Cardiac muscle cell (in vitro differentiated cells and primary cell): Measurements from ENCODE around the gene PSMG4. TPM values are rescaled to one million over a fixed set of nuclear protein-coding genes. Genes with fewer than 3 reads are reported as not detected.
"Not testable (repeated sequence)": the region's sequence is repeated elsewhere in the genome, so short reads cannot be mapped to it uniquely, and the experiment has no call there.

Source experiments
- DNase-seq, 2 donors: peaks; one replicate each; pipeline versions ENCODE4 v3.0.0 to v3.0.0-alpha.2; 2010 to 2017; ENCODE audit warnings: low read depth in 1 of 2, low spot score in 1 of 2
- H3K27ac ChIP-seq: fragments of 200-600 bp; sonication (generic); 2 replicates; pipeline ENCODE4 v1.5.1; 2016
- H3K27me3 ChIP-seq: fragments of 200-600 bp; sonication (generic); 2 replicates; pipeline ENCODE4 v1.6.0; 2016; ENCODE audit warnings: control low read depth
- H3K36me3 ChIP-seq: fragments of 200-600 bp; sonication (generic); 2 replicates; pipeline ENCODE4 v1.5.1; 2016; ENCODE audit warnings: control low read depth
- H3K4me1 ChIP-seq: fragments of 200-600 bp; sonication (generic); 2 replicates; pipeline ENCODE4 v1.8.1; 2017; ENCODE audit warnings: low read depth, mild to moderate bottlenecking, mixed run types
- H3K4me3 ChIP-seq: fragments of 200-600 bp; sonication (generic); 2 replicates; pipeline ENCODE4 v1.5.1; 2016; ENCODE audit warnings: mild to moderate bottlenecking
- H3K9me3 ChIP-seq: fragments of 200-600 bp; sonication (generic); 2 replicates; pipeline ENCODE4 v1.5.1; 2017; ENCODE audit warnings: low read depth, mild to moderate bottlenecking, control low read depth
- polyA plus RNA-seq: library from polyadenylated mRNA; unstranded; fragments of >200 nt; fragmentation: Nextera tagmentation; extraction: Ambion mirVana; gene quantifications from 2 replicates; pipeline ENCODE4 v1.2.1, GENCODE V29; 2016
- total RNA-seq: library from RNA; depleted of rRNA; stranded (reverse); fragments of >200 nt; gene quantifications from 2 replicates; pipeline ENCODE4 v1.2.3, GENCODE V29; 2016
- TF ChIP-seq, protein P1 (sequence below): IDR thresholded peaks from 2 replicates; pipeline ENCODE4 v1.5.1; 2012; ENCODE audit warnings: low read depth, mild to moderate bottlenecking, low read length

Gene PSMG4
- total and polyA plus RNA-seq, 2 experiments from 2014 or later, result 22.2 to 44.0 TPM

- DNase-seq, result no peak
- no peak overlapping the region for H3K27ac ChIP-seq
- no peaks in the 10 kb centered on the region for H3K36me3 ChIP-seq
- TF ChIP-seq, protein P1, sequence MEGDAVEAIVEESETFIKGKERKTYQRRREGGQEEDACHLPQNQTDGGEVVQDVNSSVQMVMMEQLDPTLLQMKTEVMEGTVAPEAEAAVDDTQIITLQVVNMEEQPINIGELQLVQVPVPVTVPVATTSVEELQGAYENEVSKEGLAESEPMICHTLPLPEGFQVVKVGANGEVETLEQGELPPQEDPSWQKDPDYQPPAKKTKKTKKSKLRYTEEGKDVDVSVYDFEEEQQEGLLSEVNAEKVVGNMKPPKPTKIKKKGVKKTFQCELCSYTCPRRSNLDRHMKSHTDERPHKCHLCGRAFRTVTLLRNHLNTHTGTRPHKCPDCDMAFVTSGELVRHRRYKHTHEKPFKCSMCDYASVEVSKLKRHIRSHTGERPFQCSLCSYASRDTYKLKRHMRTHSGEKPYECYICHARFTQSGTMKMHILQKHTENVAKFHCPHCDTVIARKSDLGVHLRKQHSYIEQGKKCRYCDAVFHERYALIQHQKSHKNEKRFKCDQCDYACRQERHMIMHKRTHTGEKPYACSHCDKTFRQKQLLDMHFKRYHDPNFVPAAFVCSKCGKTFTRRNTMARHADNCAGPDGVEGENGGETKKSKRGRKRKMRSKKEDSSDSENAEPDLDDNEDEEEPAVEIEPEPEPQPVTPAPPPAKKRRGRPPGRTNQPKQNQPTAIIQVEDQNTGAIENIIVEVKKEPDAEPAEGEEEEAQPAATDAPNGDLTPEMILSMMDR, result no peak
- H3K27me3 ChIP-seq, result no peaks in the 10 kb centered on the region
- H3K4me1 ChIP-seq, result no peaks in the 10 kb centered on the region
- H3K4me3 ChIP-seq, result no peak overlapping the region
- no peaks in the 10 kb centered on the region for H3K9me3 ChIP-seq
Observed at GRCh38 chr6:3244003-3244831, 14.5 kb upstream of the PSMG4 start.

DNA sequence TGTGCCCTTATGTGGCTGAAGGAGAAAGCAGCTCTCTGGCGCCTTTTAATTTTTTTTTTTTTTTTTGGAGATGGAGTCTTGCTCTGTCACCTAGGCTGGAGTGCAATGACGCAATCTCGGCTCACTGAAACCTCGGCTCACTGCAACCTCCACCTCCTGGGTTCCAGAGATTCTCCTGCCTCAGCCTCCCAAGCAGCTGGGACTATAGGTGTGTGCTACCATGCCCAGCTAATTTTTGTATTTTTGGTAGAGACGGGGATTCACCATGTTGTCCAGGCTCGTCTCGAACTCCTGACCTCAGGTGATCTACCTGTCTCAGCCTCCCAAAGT, 13.9 kb upstream of the PSMG4 start:
- not testable (repeated sequence) for H3K27ac ChIP-seq, DNase-seq, H3K27me3 ChIP-seq, H3K4me1 ChIP-seq, H3K9me3 ChIP-seq, H3K36me3 ChIP-seq, H3K4me3 ChIP-seq

- H3K27ac ChIP-seq, result no peak overlapping the region
- no peaks in the 10 kb centered on the region for H3K9me3 ChIP-seq
- DNase-seq, result no peak
- H3K36me3 ChIP-seq, result no peaks in the 10 kb centered on the region
- H3K27me3 ChIP-seq, result peaks cover 5% of the 10 kb centered on the region
- no peak overlapping the region for H3K4me3 ChIP-seq
- no peaks in the 10 kb centered on the region for H3K4me1 ChIP-seq
- TF ChIP-seq, protein P1, result no peak
Observed at GRCh38 chr6:3245216-3245615, 13.5 kb upstream of the PSMG4 start.

DNA sequence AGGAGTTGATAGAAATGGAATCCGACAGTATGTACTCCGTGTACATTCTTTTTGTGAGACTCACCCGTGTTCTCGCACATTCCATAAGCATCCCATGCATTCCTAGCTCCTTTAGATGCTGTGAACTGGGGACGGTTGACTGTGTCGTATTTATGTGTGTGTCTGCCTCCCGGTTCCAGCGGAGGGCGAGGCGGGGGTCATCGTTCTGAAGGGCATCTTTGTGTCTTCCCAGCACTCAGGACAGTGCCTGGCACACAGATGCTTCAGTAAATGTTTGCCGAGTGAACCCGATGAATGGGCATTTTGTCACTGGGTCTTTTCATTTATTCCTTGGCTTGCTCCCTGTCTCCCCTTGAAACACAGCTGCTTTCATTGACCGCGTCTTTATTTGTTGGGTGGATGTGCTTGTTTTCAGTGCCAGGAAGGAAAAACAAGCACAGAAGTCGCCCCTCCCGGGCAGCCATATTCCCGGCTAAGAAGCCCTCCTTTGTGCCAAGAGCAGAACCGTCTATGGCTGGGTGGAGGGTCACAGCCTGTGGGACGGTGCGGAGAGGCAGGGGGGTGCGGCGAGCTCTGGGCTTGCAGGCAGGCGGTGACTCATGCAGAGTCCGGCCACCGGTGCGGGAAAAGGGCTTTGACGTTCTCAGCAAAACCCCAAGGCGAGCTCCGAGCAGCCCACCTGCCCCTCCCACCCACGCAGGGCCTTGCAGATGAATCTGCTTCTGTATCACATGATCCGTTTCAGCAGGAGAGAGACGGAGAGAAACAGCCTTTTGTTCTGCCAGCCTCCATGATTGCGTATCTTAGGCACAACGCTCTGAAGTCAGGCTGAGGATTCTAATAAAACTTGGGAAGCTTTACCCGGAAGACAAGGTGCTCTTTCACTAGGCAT, 11.2 kb upstream of the PSMG4 start:
- H3K4me3 ChIP-seq, result no peak overlapping the region
- no peaks in the 10 kb centered on the region for H3K4me1 ChIP-seq
- no peaks in the 10 kb centered on the region for H3K36me3 ChIP-seq
- TF ChIP-seq, protein P1, result no peak
- DNase-seq, result peak in 1 of 2 donors; percentile 83
- peaks cover 5% of the 10 kb centered on the region for H3K27me3 ChIP-seq
- H3K9me3 ChIP-seq, result no peaks in the 10 kb centered on the region
- no peak overlapping the region for H3K27ac ChIP-seq

DNA sequence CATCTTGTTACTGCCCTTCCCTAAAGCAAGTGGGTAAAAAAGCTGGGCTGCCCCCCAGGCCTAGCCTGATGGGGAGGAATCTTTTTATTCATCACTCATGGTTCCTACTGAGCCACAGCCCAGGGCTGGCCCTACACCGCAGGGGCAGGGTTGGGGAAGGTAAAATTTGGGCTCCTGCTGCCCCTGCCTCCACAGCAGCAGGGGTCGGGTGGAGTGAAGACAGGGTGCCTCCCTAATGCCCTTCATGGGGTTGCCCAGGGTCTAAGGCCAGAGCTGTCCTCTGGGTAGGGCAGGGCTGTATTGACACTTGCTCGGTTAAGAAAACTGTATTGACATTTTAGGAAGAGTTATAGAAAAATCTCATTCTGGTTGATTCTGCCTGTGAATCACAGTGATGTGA, 8.9 kb upstream of the PSMG4 start:
- Histone ChIP-seq H3K9me3 (no peaks in the 10 kb centered on the region), H3K4me1 (no peaks in the 10 kb centered on the region), H3K36me3 (no peaks in the 10 kb centered on the region), H3K27me3 (peaks cover 5% of the 10 kb centered on the region), H3K27ac (no peak overlapping the region), H3K4me3 (no peak overlapping the region)
- TF ChIP-seq, protein P1, result no peak
- DNase-seq, result no peak

DNA sequence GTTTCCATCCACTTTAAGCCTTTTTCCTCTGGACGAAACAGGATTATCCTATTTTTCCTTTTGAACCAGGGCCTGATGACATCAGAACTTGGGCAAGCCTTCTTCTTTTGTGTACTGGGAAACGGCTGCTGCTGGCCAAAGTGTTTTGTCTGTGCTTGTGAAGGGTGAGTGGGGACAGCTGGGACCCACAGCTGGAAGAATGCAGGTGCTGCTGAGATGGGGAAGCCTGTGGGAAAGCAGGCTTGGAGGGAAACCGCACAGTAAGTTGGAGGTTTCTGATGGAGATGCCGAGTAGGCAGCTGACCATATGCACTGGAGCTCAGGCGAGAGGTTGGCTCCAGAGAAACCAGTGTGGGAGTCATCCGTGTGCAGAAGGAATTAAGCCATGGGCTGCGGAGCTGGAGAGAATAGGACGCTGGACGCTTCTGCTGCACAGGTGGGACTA, 8.5 kb upstream of the PSMG4 start:
- TF ChIP-seq, protein P1, result no peak
- Histone ChIP-seq H3K9me3 (no peaks in the 10 kb centered on the region), H3K4me1 (no peaks in the 10 kb centered on the region), H3K27ac (no peak overlapping the region), H3K27me3 (peaks cover 5% of the 10 kb centered on the region), H3K4me3 (no peak overlapping the region), H3K36me3 (no peaks in the 10 kb centered on the region)
- no peak for DNase-seq
